GM15510 (cell line): ENCODE measurements around the gene NEB.

Source experiments
- POLR2A ChIP-seq: IDR thresholded peaks from 3 replicates; pipeline ENCODE4 v1.6.1; 2011; ENCODE audit warnings: borderline replicate concordance; ENCODE audit not compliant: insufficient read length; ENCODE audit errors: extremely low read depth

The NEB gene

GRCh38 chr2:151623631-151624030 lies 110.6 kb downstream of the NEB start:
- TF ChIP-seq POLR2A: no peak

GRCh38 chr2:151620761-151621160 lies 113.5 kb downstream of the NEB start:
- TF ChIP-seq POLR2A: no peak

- TF ChIP-seq POLR2A: no peak
These were observed 114.8 kb downstream of the NEB start for GRCh38 chr2:151619337-151619989.

- no peak for TF ChIP-seq POLR2A
These were observed 117.4 kb downstream of the NEB start for GRCh38 chr2:151616760-151617339.

GRCh38 chr2:151614606-151615306 lies 119.5 kb downstream of the NEB start:
- TF ChIP-seq POLR2A: no peak

GRCh38 chr2:151614159-151614558 lies 120.1 kb downstream of the NEB start:
- TF ChIP-seq POLR2A: no peak

GRCh38 chr2:151611351-151611750 lies 122.9 kb downstream of the NEB start:
- no peak for TF ChIP-seq POLR2A

GRCh38 chr2:151610310-151610709 lies 124.0 kb downstream of the NEB start:
- TF ChIP-seq POLR2A: no peak

GRCh38 chr2:151609705-151610104 lies 124.6 kb downstream of the NEB start:
- no peak for TF ChIP-seq POLR2A

- TF ChIP-seq POLR2A: no peak
These were observed 157.2 kb downstream of the NEB start for GRCh38 chr2:151577116-151577515.

GRCh38 chr2:151576080-151576479 lies 158.2 kb downstream of the NEB start:
- no peak for TF ChIP-seq POLR2A

- no peak for TF ChIP-seq POLR2A
These were observed 158.9 kb downstream of the NEB start for GRCh38 chr2:151575338-151575737.

- no peak for TF ChIP-seq POLR2A
These were observed 164.1 kb downstream of the NEB start for GRCh38 chr2:151570191-151570590.

- no peak for TF ChIP-seq POLR2A
These were observed 165.1 kb downstream of the NEB start for GRCh38 chr2:151569167-151569566.

GRCh38 chr2:151568501-151568900 lies 165.8 kb downstream of the NEB start:
- TF ChIP-seq POLR2A: no peak

- no peak for TF ChIP-seq POLR2A
These were observed 167.3 kb downstream of the NEB start for GRCh38 chr2:151567006-151567405.
